ENCODE data around the gene ATP11C. TPM values are rescaled to one million over a fixed set of nuclear protein-coding genes. Genes with fewer than 3 reads are reported as not detected.
"Not testable (repeated sequence)": the region's sequence is repeated elsewhere in the genome, so short reads cannot be mapped to it uniquely, and the experiment has no call there.

The ATP11C gene
- total and polyA plus RNA-seq, 2 of the 4 experiments (the other 2 are of a cell fraction) = 19.3 to 40.0 TPM

GRCh38 chrX:139966159-139966558, 33.3 kb upstream of the ATP11C start:
- H4K20me1 ChIP-seq (ENCODE audit: insufficient read depth, low read length); intact Hi-C loops (cut with micrococcal nuclease); H4K8ac ChIP-seq (ENCODE audit: low read depth in 2 of 2, low read length in 2 of 2); H3K36me3 ChIP-seq (ENCODE audit: control insufficient read depth, insufficient read depth, low read length); H3K4me2 ChIP-seq (ENCODE audit: low read depth, low read length); H2BK20ac ChIP-seq (ENCODE audit: low read depth, low read length); H3K4ac ChIP-seq (ENCODE audit: low read depth, low read length); H4K91ac ChIP-seq (ENCODE audit: insufficient read depth, low read depth, low read length); in situ Hi-C loops (cut with MboI; ENCODE audit: low sequenced_read_pairs); H2AFZ ChIP-seq (replicated peaks; ENCODE audit: low read length, poor library complexity); H3K23ac ChIP-seq (ENCODE audit: low read depth, low read length); DNase-seq; H2BK5ac ChIP-seq (ENCODE audit: low read depth, low read length, poor library complexity, severe bottlenecking); H2BK120ac ChIP-seq (ENCODE audit: low read depth, low read length); H2AK5ac ChIP-seq (ENCODE audit: low read depth, low read length); dilution Hi-C loops (cut with HindIII; ENCODE audit: low sequenced_read_pairs, unreplicated experiment); H3K9me1 ChIP-seq (ENCODE audit: insufficient read depth, low read length); H2BK15ac ChIP-seq (ENCODE audit: low read depth, low read length); H3K56ac ChIP-seq (ENCODE audit: extremely low read depth, insufficient read depth, low read length); H3K27ac ChIP-seq (ENCODE audit: insufficient read depth, low read length); H4K5ac ChIP-seq (ENCODE audit: low read depth, low read length); POLR2A ChIA-PET (ENCODE audit: unreplicated experiment); H3K4me1 ChIP-seq (ENCODE audit: control insufficient read depth, insufficient read depth, low read length); H3K4me3 ChIP-seq (ENCODE audit: insufficient read depth, low read depth, low read length); H3K9ac ChIP-seq (ENCODE audit: low read depth, low read length); H3K9me3 ChIP-seq (ENCODE audit: control insufficient read depth, insufficient read depth, low read length); H2AK9ac ChIP-seq (replicated peaks; ENCODE audit: low read depth, low read length, poor library complexity); ATAC-seq (ENCODE audit: low read depth); H3K18ac ChIP-seq (ENCODE audit: low read depth, low read length); H3K27me3 ChIP-seq (ENCODE audit: control insufficient read depth, insufficient read depth, low read length); BruUV-seq (replicated peaks); H3K14ac ChIP-seq (replicated peaks; ENCODE audit: low read depth, low read length); H3K79me1 ChIP-seq (ENCODE audit: low read depth in 1 of 2, low read length in 2 of 2): not testable (repeated sequence)
- CTCF ChIA-PET = interaction anchor here (0.6 to 1.2 kb wide), 4 partner anchors 8 to 647 kb away, joined by 4 to 9 read pairs (median 6); no protein-coding TSS in a partner anchor
- no CpG with 5 or more reads among the region's 3 CpGs for whole genome bisulfite sequencing, 2 experiments (ENCODE audit: extremely low coverage in 2 of 2, insufficient read length in 1 of 2)
